Muscle of leg (tissue), 16 donors: Measurements from ENCODE around the gene EFEMP1. TPM values are rescaled to one million over a fixed set of nuclear protein-coding genes. Genes with fewer than 3 reads are reported as not detected.
A peak's percentile ranks its signal among the peaks of the same experiment; 100 is the strongest.

Source experiments
- DNase-seq: peaks from one replicate; pipeline ENCODE4 v3.0.0; 2013
- H3K27ac ChIP-seq: one replicate; pipeline ENCODE4 v1.5.1; 2013; ENCODE audit warnings: mild to moderate bottlenecking, low read length, control low read depth
- H3K27me3 ChIP-seq: one replicate; pipeline ENCODE4 v1.6.1; 2013; ENCODE audit warnings: low read length; ENCODE audit not compliant: control insufficient read depth, insufficient read depth
- H3K36me3 ChIP-seq: one replicate; pipeline ENCODE4 v1.6.1; 2013; ENCODE audit warnings: low read length; ENCODE audit not compliant: control insufficient read depth, insufficient read depth
- H3K4me1 ChIP-seq: one replicate; pipeline ENCODE4 v1.6.1; 2013; ENCODE audit warnings: low read length; ENCODE audit not compliant: control insufficient read depth, insufficient read depth
- H3K4me3 ChIP-seq: one replicate; pipeline ENCODE4 v1.5.1; 2013; ENCODE audit warnings: low read length, control low read depth
- H3K9me3 ChIP-seq: replicated peaks from 2 replicates; pipeline ENCODE4 v1.6.1; 2013; ENCODE audit warnings: low read depth, low read length; ENCODE audit not compliant: control insufficient read depth
- WGBS: methylation state at CpG from one replicate; pipeline ENCODE4 v1.1.5; 2013; ENCODE audit warnings: missing lambda C conversion rate; ENCODE audit not compliant: insufficient coverage; 5-methylcytosine and 5-hydroxymethylcytosine counted together
- long read RNA-seq, 11 donors: transcript quantifications; one replicate each; lab custom pipeline, GENCODE V29; 2026
- polyA plus RNA-seq, 8 donors: library from polyadenylated mRNA; unstranded; fragments of 120-200 nt; gene quantifications; one replicate each; pipeline versions ENCODE4 v1.2.1 to v1.2.3, GENCODE V29; 2013; ENCODE audit warnings: inconsistent platforms in 1 of 8, low replicate concordance in 1 of 8; ENCODE audit not compliant: insufficient read length in 8 of 8, insufficient read depth in 1 of 8
- total RNA-seq: library from RNA; stranded (reverse); fragments of 120-200 nt; gene quantifications from one replicate; pipeline ENCODE4 v1.2.4, GENCODE V29; 2013

EFEMP1 gene
- total RNA-seq (19.7 TPM), polyA plus RNA-seq (10 to 100 TPM; 18.6 to 39.0 (median 27.3) TPM)
- long read RNA-seq, donor 1, partial matches to known transcripts: 0 of 2 reads
- long read RNA-seq, donor 1, other reads (novel, unspliced or antisense): 0 of 2 reads
- long read RNA-seq, donor 2, partial matches to known transcripts: 0 of 1 reads
- long read RNA-seq, donor 2, other reads (novel, unspliced or antisense): 0 of 1 reads
- long read RNA-seq, donor 3, partial matches to known transcripts: 0 of 4 reads
- long read RNA-seq, donor 3, other reads (novel, unspliced or antisense): 0 of 4 reads
- long read RNA-seq, donor 4: 0 reads
- long read RNA-seq, donor 5, partial matches to known transcripts: 0 of 7 reads
- long read RNA-seq, donor 5, other reads (novel, unspliced or antisense): 0 of 7 reads
- long read RNA-seq, donor 6, partial matches to known transcripts: 0 of 4 reads
- long read RNA-seq, donor 6, other reads (novel, unspliced or antisense): 0 of 4 reads
- long read RNA-seq, donor 7, partial matches to known transcripts: 0 of 7 reads
- long read RNA-seq, donor 7, other reads (novel, unspliced or antisense): 0 of 7 reads
- long read RNA-seq, donor 8, partial matches to known transcripts: 0 of 6 reads
- long read RNA-seq, donor 8, other reads (novel, unspliced or antisense): 0 of 6 reads
- long read RNA-seq, donor 9, partial matches to known transcripts: 0 of 2 reads
- long read RNA-seq, donor 9, other reads (novel, unspliced or antisense): 0 of 2 reads
- long read RNA-seq, donor 10, transcript EFEMP1-202 (11 exons, 3,024 nt): major isoform, 5 of 9 reads
- long read RNA-seq, donor 10, partial matches to known transcripts: 0 of 9 reads
- long read RNA-seq, donor 10, other reads (novel, unspliced or antisense): 0 of 9 reads
- long read RNA-seq, donor 11, partial matches to known transcripts: 0 of 2 reads
- long read RNA-seq, donor 11, other reads (novel, unspliced or antisense): 0 of 2 reads

GRCh38 chr2:55923091-55923981 is at the start of gene EFEMP1:
Gene EFEMP1, minus strand, starts transcription at chr2:55923782. Its CDS starts 1,342 bp downstream, at chr2:55922440.
- no peaks in the 10 kb centered on the region for H3K36me3 ChIP-seq
- H3K27ac ChIP-seq: no peak within 1 kb of the TSS
- no peaks in the 10 kb centered on the region for H3K9me3 ChIP-seq
- H3K4me1 ChIP-seq: peaks cover 14% of the 10 kb centered on the region
- H3K27me3 ChIP-seq: peaks cover 22% of the 10 kb centered on the region
- under 1% methylated on average over 50 of the region's 70 CpGs for WGBS
- peak; percentile 67 for DNase-seq
- peak within 1 kb of the TSS; percentile 55 for H3K4me3 ChIP-seq

- Histone ChIP-seq H3K27me3 (no peaks in the 10 kb centered on the region), H3K4me1 (peaks cover 4% of the 10 kb centered on the region), H3K9me3 (no peaks in the 10 kb centered on the region), H3K27ac (no peak overlapping the region), H3K36me3 (no peaks in the 10 kb centered on the region), H3K4me3 (no peak overlapping the region)
- no CpG with 5 or more reads among the region's 2 CpGs for WGBS
- peak; percentile 83 for DNase-seq
These were observed 46.9 kb upstream of the EFEMP1 start for GRCh38 chr2:55970500-55970899.

- no peak overlapping the region for H3K4me3 ChIP-seq
- no peaks in the 10 kb centered on the region for H3K36me3 ChIP-seq
- no peaks in the 10 kb centered on the region for H3K9me3 ChIP-seq
- H3K27me3 ChIP-seq: no peaks in the 10 kb centered on the region
- H3K27ac ChIP-seq: no peak overlapping the region
- WGBS: no CpG with 5 or more reads among the region's 1 CpG
- peaks cover 7% of the 10 kb centered on the region for H3K4me1 ChIP-seq
- no peak for DNase-seq
These were observed 45.4 kb upstream of the EFEMP1 start for GRCh38 chr2:55968941-55969340.

- Histone ChIP-seq H3K27ac (no peak overlapping the region), H3K4me1 (peaks cover 7% of the 10 kb centered on the region), H3K4me3 (no peak overlapping the region), H3K36me3 (no peaks in the 10 kb centered on the region), H3K27me3 (no peaks in the 10 kb centered on the region), H3K9me3 (no peaks in the 10 kb centered on the region)
- peak; percentile 42 for DNase-seq
- WGBS: 48% methylated on average over 3 of the region's 6 CpGs
These were observed 43.0 kb upstream of the EFEMP1 start for GRCh38 chr2:55966401-55967118.

GRCh38 chr2:55965966-55966365 is 42.4 kb upstream of the EFEMP1 start:
- no CpG with 5 or more reads among the region's 3 CpGs for WGBS
- Histone ChIP-seq H3K27ac (no peak overlapping the region), H3K36me3 (no peaks in the 10 kb centered on the region), H3K9me3 (no peaks in the 10 kb centered on the region), H3K4me3 (no peak overlapping the region), H3K27me3 (no peaks in the 10 kb centered on the region), H3K4me1 (peaks cover 7% of the 10 kb centered on the region)
- peak; percentile 43 for DNase-seq

GRCh38 chr2:55965276-55965675 is 41.7 kb upstream of the EFEMP1 start:
- Histone ChIP-seq H3K4me3 (no peak overlapping the region), H3K4me1 (peaks cover 7% of the 10 kb centered on the region), H3K36me3 (no peaks in the 10 kb centered on the region), H3K9me3 (no peaks in the 10 kb centered on the region), H3K27me3 (no peaks in the 10 kb centered on the region), H3K27ac (no peak overlapping the region)
- no peak for DNase-seq
- WGBS: no CpG with 5 or more reads among the region's 2 CpGs

- Histone ChIP-seq H3K4me1 (peaks cover 9% of the 10 kb centered on the region), H3K4me3 (no peak overlapping the region), H3K9me3 (no peaks in the 10 kb centered on the region), H3K36me3 (no peaks in the 10 kb centered on the region), H3K27me3 (no peaks in the 10 kb centered on the region), H3K27ac (no peak overlapping the region)
- peak; percentile 32 for DNase-seq
- WGBS: 20% methylated on average over 1 of the region's 3 CpGs
These were observed 39.3 kb upstream of the EFEMP1 start for GRCh38 chr2:55962915-55963314.

- no peak overlapping the region for H3K27ac ChIP-seq
- no peaks in the 10 kb centered on the region for H3K9me3 ChIP-seq
- WGBS: no CpG with 5 or more reads among the region's 3 CpGs
- peaks cover 9% of the 10 kb centered on the region for H3K4me1 ChIP-seq
- no peak overlapping the region for H3K4me3 ChIP-seq
- peak; percentile 46 for DNase-seq
- H3K27me3 ChIP-seq: no peaks in the 10 kb centered on the region
- no peaks in the 10 kb centered on the region for H3K36me3 ChIP-seq
These were observed 37.8 kb upstream of the EFEMP1 start for GRCh38 chr2:55961318-55961911.

- DNase-seq: no peak
These were observed 35.2 kb upstream of the EFEMP1 start for GRCh38 chr2:55958756-55959155.

More at GRCh38 chr2:55958756-55959155, 35.2 kb upstream of the EFEMP1 start:
- H3K27ac ChIP-seq: no peak overlapping the region
- H3K4me1 ChIP-seq: peaks cover 4% of the 10 kb centered on the region
- H3K9me3 ChIP-seq: no peaks in the 10 kb centered on the region
- no peaks in the 10 kb centered on the region for H3K36me3 ChIP-seq
- H3K4me3 ChIP-seq: no peak overlapping the region
- 86% methylated on average over 1 of the region's 1 CpG for WGBS
- no peaks in the 10 kb centered on the region for H3K27me3 ChIP-seq
